Keratinocyte (primary cell): ENCODE data around the gene MIXL1. TPM values are rescaled to one million over a fixed set of nuclear protein-coding genes. Genes with fewer than 3 reads are reported as not detected.

Experiments
- DNase-seq: peaks from one replicate; pipeline ENCODE4 v3.0.0-alpha.2; 2011; ENCODE audit warnings: low read depth, missing footprints, low spot score
- FAIRE-seq: peaks from 2 replicates; lab custom pipeline; 2011; peaks lifted over from hg19 to GRCh38; lab: Jason Lieb, UNC
- H2AFZ ChIP-seq: 2 replicates; pipeline ENCODE4 v1.6.0; 2012; ENCODE audit warnings: low read length, control low read depth, inconsistent platforms; ENCODE audit not compliant: control insufficient read depth
- H3K27ac ChIP-seq: 2 replicates; pipeline ENCODE4 v1.5.1; 2011; ENCODE audit warnings: low read length; ENCODE audit not compliant: control insufficient read depth, insufficient read depth
- H3K27me3 ChIP-seq: 3 replicates; pipeline ENCODE4 v1.6.0; 2011; ENCODE audit warnings: low read length; ENCODE audit not compliant: control insufficient read depth, insufficient read depth; ENCODE audit errors: extremely low read depth
- H3K36me3 ChIP-seq, 2 experiments: 2 replicates in 1 of 2; 3 replicates in 1 of 2; pipeline ENCODE4 v1.5.1; 2011; ENCODE audit warnings: low read length in 2 of 2, mild to moderate bottlenecking in 1 of 2; ENCODE audit not compliant: control insufficient read depth in 2 of 2, insufficient read depth in 2 of 2; ENCODE audit errors: extremely low read depth in 1 of 2
- H3K4me1 ChIP-seq: 3 replicates; pipeline ENCODE4 v1.5.1; 2011; ENCODE audit warnings: low read length; ENCODE audit not compliant: control insufficient read depth, insufficient read depth; ENCODE audit errors: extremely low read depth
- H3K4me2 ChIP-seq: 3 replicates; pipeline ENCODE4 v1.6.0; 2011; ENCODE audit warnings: low read depth, low read length; ENCODE audit not compliant: control insufficient read depth, insufficient read depth; ENCODE audit errors: extremely low read depth
- H3K4me3 ChIP-seq, 3 experiments: fragments of 200-600 bp in 1 of 3; sonication (generic) in 1 of 3; 2 replicates in 2 of 3; 3 replicates in 1 of 3; pipeline ENCODE4 v1.5.1; 2011 to 2016; ENCODE audit warnings: low read length in 3 of 3, mild to moderate bottlenecking in 3 of 3, control low read depth in 2 of 3, inconsistent platforms in 1 of 3, low read depth in 1 of 3, mixed read lengths in 1 of 3, mixed run types in 1 of 3, moderate library complexity in 1 of 3; ENCODE audit not compliant: control insufficient read depth in 2 of 3, insufficient read depth in 2 of 3; ENCODE audit errors: extremely low read depth in 1 of 3
- H3K79me2 ChIP-seq: 2 replicates; pipeline ENCODE4 v1.6.0; 2012; ENCODE audit warnings: low read length; ENCODE audit not compliant: control insufficient read depth, insufficient read depth
- H3K9ac ChIP-seq: 3 replicates; pipeline ENCODE4 v1.6.0; 2011; ENCODE audit warnings: low read length; ENCODE audit not compliant: control insufficient read depth, insufficient read depth; ENCODE audit errors: extremely low read depth
- H3K9me1 ChIP-seq: 3 replicates; pipeline ENCODE4 v1.6.0; 2011; ENCODE audit warnings: low read length; ENCODE audit not compliant: control insufficient read depth, insufficient read depth; ENCODE audit errors: extremely low read depth
- H3K9me3 ChIP-seq: 2 replicates; pipeline ENCODE4 v1.5.1; 2012; ENCODE audit warnings: low read depth, low read length; ENCODE audit not compliant: control insufficient read depth
- H4K20me1 ChIP-seq: 3 replicates; pipeline ENCODE4 v1.6.0; 2011; ENCODE audit warnings: low read length; ENCODE audit not compliant: control insufficient read depth, insufficient read depth; ENCODE audit errors: extremely low read depth
- CTCF ChIP-seq, 3 experiments: IDR thresholded peaks in 1 of 3; conservative IDR thresholded peaks in 1 of 3; optimal IDR thresholded peaks in 1 of 3; 2 replicates in 2 of 3; 3 replicates in 1 of 3; pipeline versions ENCODE3 to v1.5.1; 2011; ENCODE audit warnings: low read length in 3 of 3, mild to moderate bottlenecking in 3 of 3, moderate library complexity in 2 of 3, control low read depth in 1 of 3, inconsistent platforms in 1 of 3; ENCODE audit not compliant: insufficient read depth in 2 of 3; ENCODE audit errors: extremely low read depth in 1 of 3
- EZH2 ChIP-seq: IDR thresholded peaks from one replicate; pipeline ENCODE4 v1.6.1; 2012; ENCODE audit warnings: inconsistent platforms, mild to moderate bottlenecking, low read length, moderate library complexity
- dilution Hi-C: fragments of 300-500 bp; cut with MboI; formaldehyde crosslinking; loops from one replicate; pipeline ENCODE4 v1.7.0; 2020; ENCODE audit warnings: low sequenced_read_pairs; ENCODE audit not compliant: extremely low pct_ligation_motif_present
- polyA plus RNA-seq, 5 experiments: library from polyadenylated mRNA; depleted of rRNA in 3 of 5; stranded (reverse) in 3 of 5; stranded (forward) in 1 of 5; unstranded in 1 of 5; fragments of >200 nt; gene quantifications; 1 replicate in 1 of 5; 2 replicates in 3 of 5; 3 replicates in 1 of 5; pipeline versions ENCODE4 v1.2.1 to v1.2.3, GENCODE V29; 2011 to 2012; ENCODE audit warnings: missing spikeins in 2 of 5, low read depth in 1 of 5, low replicate concordance in 1 of 5

The MIXL1 gene
- polyA plus RNA-seq, 1 donor (not counting 4 experiments of a cell fraction or from before 2014, with no cell fraction given): not detected

GRCh38 chr1:226216056-226216455, 7.4 kb upstream of the MIXL1 start:
- H3K4me1 ChIP-seq: peaks cover 5% of the 10 kb centered on the region
- no peaks in the 10 kb centered on the region for H4K20me1 ChIP-seq
- no peak overlapping the region for H3K27ac ChIP-seq
- DNase-seq (no peak), FAIRE-seq (no peak)
- dilution Hi-C loops: no loop called here
- H3K9me1 ChIP-seq: no peaks in the 10 kb centered on the region
- no peaks in the 10 kb centered on the region for H3K9me3 ChIP-seq
- TF ChIP-seq CTCF (optimal IDR thresholded peaks at IDR 0.05 in 1 of 3, IDR thresholded peaks at IDR 0.05 in 1 of 3, conservative IDR thresholded peaks at IDR 0.05 in 1 of 3; ENCODE audit: extremely low read depth in 1 of 3, insufficient read depth in 2 of 3, low read length in 3 of 3): no peak
- no peak for TF ChIP-seq EZH2
- H3K27me3 ChIP-seq: no peaks in the 10 kb centered on the region
- no peaks in the 10 kb centered on the region for H3K36me3 ChIP-seq
- H3K4me3 ChIP-seq: no peak overlapping the region
- H2AFZ ChIP-seq: no peak overlapping the region
- H3K4me2 ChIP-seq: no peak overlapping the region
- no peaks in the 10 kb centered on the region for H3K79me2 ChIP-seq
- no peak overlapping the region for H3K9ac ChIP-seq

GRCh38 chr1:226217273-226217672, 6.2 kb upstream of the MIXL1 start:
- no peak overlapping the region for H3K4me2 ChIP-seq
- H3K4me3 ChIP-seq: no peak overlapping the region
- no peak overlapping the region for H3K27ac ChIP-seq
- H4K20me1 ChIP-seq: no peaks in the 10 kb centered on the region
- dilution Hi-C loops: no loop called here
- H3K9me1 ChIP-seq: no peaks in the 10 kb centered on the region
- no peaks in the 10 kb centered on the region for H3K27me3 ChIP-seq
- no peak overlapping the region for H3K9ac ChIP-seq
- TF ChIP-seq CTCF (optimal IDR thresholded peaks at IDR 0.05 in 1 of 3, IDR thresholded peaks at IDR 0.05 in 1 of 3, conservative IDR thresholded peaks at IDR 0.05 in 1 of 3; ENCODE audit: extremely low read depth in 1 of 3, insufficient read depth in 2 of 3, low read length in 3 of 3) (no peak), EZH2 (no peak)
- H3K79me2 ChIP-seq: no peaks in the 10 kb centered on the region
- no peak overlapping the region for H2AFZ ChIP-seq
- peaks cover 5% of the 10 kb centered on the region for H3K4me1 ChIP-seq
- no peaks in the 10 kb centered on the region for H3K9me3 ChIP-seq
- FAIRE-seq (no peak), DNase-seq (no peak)
- no peaks in the 10 kb centered on the region for H3K36me3 ChIP-seq
